Activated CD4-positive, alpha-beta memory T cell treated with anti-CD3 and anti-CD28 coated beads for 36 hours (primary cell): Measurements from ENCODE around the gene FLT4. TPM values are rescaled to one million over a fixed set of nuclear protein-coding genes. Genes with fewer than 3 reads are reported as not detected.

Experiments used
- CTCF ChIA-PET: fragments of 350-600 bp; sonication (Branson Sonifier 250); formaldehyde crosslinking; loops from one replicate; lab custom pipeline; 2021; ENCODE audit warnings: antibody characterized with exemption, inconsistent platforms; lab: Charles Lee
- POLR2A ChIA-PET: fragments of 350-600 bp; sonication (Branson Sonifier 250); formaldehyde crosslinking; loops from one replicate; lab custom pipeline; 2021; ENCODE audit warnings: antibody characterized with exemption; lab: Charles Lee
- DNase-seq: peaks from one replicate; pipeline ENCODE4 v3.0.0-alpha.2; 2020
- H3K27ac Mint-ChIP-seq: one replicate; pipeline ENCODE4 v1.8.0; 2021; ENCODE audit warnings: mixed read lengths
- H3K27me3 Mint-ChIP-seq: one replicate; pipeline ENCODE4 v1.8.0; 2021; ENCODE audit warnings: mixed read lengths
- H3K36me3 Mint-ChIP-seq: one replicate; pipeline ENCODE4 v1.8.0; 2021; ENCODE audit warnings: mixed read lengths
- H3K4me1 Mint-ChIP-seq: one replicate; pipeline ENCODE4 v1.8.0; 2021; ENCODE audit warnings: low read depth, mixed read lengths
- H3K4me3 Mint-ChIP-seq: one replicate; pipeline ENCODE4 v1.8.0; 2021; ENCODE audit warnings: mild to moderate bottlenecking, mixed read lengths
- H3K9me3 Mint-ChIP-seq: one replicate; pipeline ENCODE4 v1.8.0; 2021; ENCODE audit warnings: mixed read lengths
- intact Hi-C: fragments of 100-400 bp; cut with micrococcal nuclease; formaldehyde crosslinking; loops from one replicate; pipeline ENCODE4 v1.15.1; 2023
- total RNA-seq, 2 experiments: library from RNA; stranded (reverse); gene quantifications; one replicate each; pipeline ENCODE4 v1.2.3, GENCODE V29; 2021

FLT4 gene
- total RNA-seq, 2 experiments from 2014 or later, result 1.4 to 2.0 TPM

- no peak for DNase-seq
- no peaks in the 10 kb centered on the region for H3K9me3 Mint-ChIP-seq
- no peaks in the 10 kb centered on the region for H3K4me1 Mint-ChIP-seq
- no peaks in the 10 kb centered on the region for H3K27me3 Mint-ChIP-seq
- H3K36me3 Mint-ChIP-seq, result no peaks in the 10 kb centered on the region
- ChIA-PET CTCF (interaction anchor here (0.7 to 2.5 kb wide), 19 partner anchors 9 to 315 kb away, joined by 3 to 11 read pairs (median 4); no protein-coding TSS in a partner anchor), POLR2A (no interaction called here)
- H3K27ac Mint-ChIP-seq, result no peak overlapping the region
- H3K4me3 Mint-ChIP-seq, result no peak overlapping the region
- intact Hi-C loops, result loop anchor here (1.0 to 10.0 kb wide), 2 partner anchors 81 to 111 kb away; partner anchors contain the start of gene CNOT6
These were observed 43.1 kb downstream of the FLT4 start for GRCh38 chr5:180606215-180606785.

DNA sequence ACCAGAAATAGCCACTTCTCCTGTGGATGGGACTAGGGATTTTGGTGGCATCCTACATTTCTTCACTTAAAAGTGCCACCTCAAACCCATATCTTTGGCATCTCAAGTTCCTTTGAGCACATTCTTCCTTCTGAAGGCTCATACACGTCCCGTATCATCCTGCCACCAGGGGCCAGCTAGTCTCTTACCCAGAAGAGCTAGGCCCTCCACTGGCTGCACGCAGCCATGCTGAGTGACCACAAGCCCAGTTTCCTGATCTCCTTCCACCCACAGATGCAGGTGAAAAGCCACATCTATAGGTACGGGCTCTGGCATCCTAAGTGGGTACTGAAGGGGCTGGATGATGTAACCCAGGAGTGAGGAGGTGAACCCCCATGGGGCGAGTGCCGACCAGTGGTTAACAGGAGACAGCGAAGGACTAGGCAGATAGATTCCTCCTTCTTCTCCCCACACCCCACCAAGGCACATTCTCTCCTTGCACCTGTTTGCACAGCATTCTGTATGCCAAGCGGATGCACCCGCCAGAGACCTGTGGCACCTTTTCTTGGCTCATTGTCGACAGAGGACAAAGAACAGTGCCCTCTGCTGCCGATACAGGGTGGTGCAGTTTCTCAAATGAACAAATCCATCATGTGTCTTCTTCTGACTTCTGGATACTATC lies 43.7 kb downstream of the FLT4 start:
- peak; percentile 79 for DNase-seq
- Mint-ChIP-seq H3K27me3 (no peaks in the 10 kb centered on the region), H3K4me1 (no peaks in the 10 kb centered on the region), H3K4me3 (no peak overlapping the region), H3K36me3 (no peaks in the 10 kb centered on the region), H3K27ac (no peak overlapping the region), H3K9me3 (no peaks in the 10 kb centered on the region)
- CTCF ChIA-PET, result interaction anchor here (0.6 to 2.5 kb wide), 18 partner anchors 13 to 315 kb away, joined by 3 to 11 read pairs (median 4); no protein-coding TSS in a partner anchor
- intact Hi-C loops, result loop anchor here (1.0 to 10.0 kb wide), 2 partner anchors 80 to 111 kb away; partner anchors contain the start of gene CNOT6
- POLR2A ChIA-PET, result no interaction called here

- ChIA-PET CTCF (no interaction called here), POLR2A (no interaction called here)
- Mint-ChIP-seq H3K36me3 (no peaks in the 10 kb centered on the region), H3K4me1 (no peaks in the 10 kb centered on the region), H3K27me3 (peaks cover 2% of the 10 kb centered on the region), H3K4me3 (no peak overlapping the region), H3K9me3 (no peaks in the 10 kb centered on the region), H3K27ac (no peak overlapping the region)
- intact Hi-C loops, result loop anchor here (10.0 kb wide), 1 partner anchor 109 kb away; the partner anchor contains the start of gene CNOT6
- DNase-seq, result no peak
These were observed 45.1 kb downstream of the FLT4 start for GRCh38 chr5:180604271-180604670.

DNA sequence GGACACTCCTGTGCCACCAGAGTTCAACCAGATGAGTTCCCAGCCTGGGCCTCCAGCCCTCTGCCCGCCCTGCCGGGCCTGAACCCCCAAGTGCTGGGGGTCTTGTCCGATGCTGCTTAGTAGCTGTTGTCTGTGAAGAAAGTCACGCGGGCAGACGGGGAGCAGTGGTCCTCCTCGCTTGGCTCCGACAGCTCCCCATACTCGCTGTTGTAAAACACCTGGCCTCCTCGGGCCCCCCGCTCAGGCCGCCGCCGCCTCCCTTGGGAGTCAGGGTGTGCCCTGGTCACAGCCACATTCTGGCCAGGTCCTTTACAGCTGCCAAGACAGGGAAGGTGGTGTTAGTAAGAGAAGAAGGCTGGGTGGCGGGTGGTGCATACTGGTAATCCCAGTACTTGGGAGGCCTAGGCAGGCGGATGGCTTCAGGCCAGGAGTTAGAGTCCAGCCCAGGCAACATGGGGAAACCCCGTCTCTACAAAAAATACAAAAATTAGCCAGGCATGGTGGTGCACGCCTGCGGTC lies 46.3 kb downstream of the FLT4 start:
- intact Hi-C loops, result loop anchor here (10.0 kb wide), 1 partner anchor 108 kb away; the partner anchor contains the start of gene CNOT6
- peaks cover 2% of the 10 kb centered on the region for H3K27me3 Mint-ChIP-seq

DNA sequence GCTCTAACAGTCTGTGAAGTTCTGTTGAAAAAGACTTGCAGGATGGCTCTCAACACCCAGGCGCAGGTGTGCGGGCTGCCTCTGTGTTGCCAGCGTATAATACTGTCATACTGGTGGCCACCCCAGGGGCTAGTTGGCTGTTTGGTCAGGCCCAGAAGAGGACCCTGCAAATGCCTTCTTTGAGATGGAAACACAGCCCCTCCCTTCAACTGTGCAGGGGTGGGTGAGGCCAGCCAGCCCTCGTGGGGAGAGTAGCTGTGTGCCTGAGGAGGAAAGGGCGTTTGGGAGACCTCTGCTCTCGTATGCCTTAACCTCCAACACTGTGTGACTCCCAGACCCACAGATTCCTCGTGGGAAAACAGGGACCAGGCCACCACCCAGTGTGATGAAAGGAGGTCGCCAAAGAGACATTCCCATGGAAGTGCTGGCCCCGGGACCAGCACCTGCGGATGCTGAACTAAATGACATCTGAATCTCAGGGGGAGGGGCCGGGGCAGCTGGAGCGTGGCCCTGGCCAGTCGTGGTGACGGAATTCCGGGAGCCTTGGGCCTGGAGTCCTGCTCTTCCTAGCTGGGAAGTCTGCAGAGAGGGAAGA lies 46.8 kb downstream of the FLT4 start:
- Mint-ChIP-seq H3K36me3 (no peaks in the 10 kb centered on the region), H3K27me3 (peaks cover 2% of the 10 kb centered on the region), H3K27ac (no peak overlapping the region), H3K4me3 (no peak overlapping the region), H3K9me3 (no peaks in the 10 kb centered on the region), H3K4me1 (no peaks in the 10 kb centered on the region)
- intact Hi-C loops, result loop anchor here (10.0 kb wide), 1 partner anchor 108 kb away; the partner anchor contains the start of gene CNOT6
- ChIA-PET POLR2A (no interaction called here), CTCF (interaction anchor here (1.2 kb wide), 1 partner anchor 16 kb away, joined by 3 read pairs; no protein-coding TSS in a partner anchor)
- DNase-seq, result no peak

More for the DNA sequence above, 46.3 kb downstream of the FLT4 start:
- Mint-ChIP-seq H3K4me3 (no peak overlapping the region), H3K36me3 (no peaks in the 10 kb centered on the region), H3K9me3 (no peaks in the 10 kb centered on the region), H3K4me1 (no peaks in the 10 kb centered on the region), H3K27ac (no peak overlapping the region)
- DNase-seq, result no peak
- ChIA-PET CTCF (interaction anchor here (1.2 kb wide), 1 partner anchor 16 kb away, joined by 3 read pairs; no protein-coding TSS in a partner anchor), POLR2A (no interaction called here)

DNA sequence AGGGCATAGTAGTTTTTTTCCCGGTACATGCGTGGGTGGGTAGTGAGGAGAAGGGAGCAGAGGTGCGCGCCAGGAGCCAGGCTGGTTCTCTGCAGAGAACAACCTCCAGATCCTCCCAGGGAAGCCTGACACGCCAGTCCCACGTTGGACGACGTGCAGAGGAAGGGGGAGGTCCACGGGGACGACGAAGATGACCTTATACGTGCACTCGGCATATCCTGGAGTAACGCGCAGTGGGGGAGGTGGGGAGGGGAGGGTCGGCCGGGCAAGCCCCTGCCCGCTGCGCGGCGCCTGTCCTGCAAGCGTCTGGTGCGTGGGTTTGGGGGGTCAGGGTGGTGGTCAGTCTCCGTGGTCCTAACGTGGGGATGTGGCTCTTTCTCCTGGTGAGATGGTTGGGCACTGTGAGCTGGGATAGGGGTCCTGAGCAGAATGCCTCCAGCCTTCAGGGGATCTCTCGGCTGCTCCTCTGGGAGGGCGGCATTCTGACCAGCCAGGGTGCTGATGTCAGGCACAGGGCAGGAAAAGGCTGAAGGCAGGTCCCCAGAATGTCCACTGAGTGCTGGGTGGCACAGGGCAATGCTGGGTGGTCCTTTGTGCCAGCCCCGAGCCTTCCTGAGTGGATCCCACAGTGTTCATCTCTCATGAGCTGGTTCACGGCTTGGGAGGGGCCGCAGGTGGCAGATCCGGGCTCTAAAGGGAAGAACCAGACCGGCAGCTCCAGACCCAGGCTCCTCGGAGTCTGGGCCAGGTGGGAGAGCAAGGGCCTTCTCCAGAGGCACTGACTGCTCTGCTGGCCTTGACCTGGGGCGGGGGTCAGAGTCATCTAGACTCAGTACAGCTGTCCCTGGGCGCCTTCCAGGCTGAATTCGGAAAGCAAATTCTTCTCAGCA lies 47.6 kb downstream of the FLT4 start:
- H3K36me3 Mint-ChIP-seq, result no peaks in the 10 kb centered on the region
- no peak overlapping the region for H3K4me3 Mint-ChIP-seq
- H3K27ac Mint-ChIP-seq, result no peak overlapping the region
- ChIA-PET POLR2A (no interaction called here), CTCF (interaction anchor here (1.2 kb wide), 1 partner anchor 17 kb away, joined by 3 read pairs; no protein-coding TSS in a partner anchor)
- peaks cover 2% of the 10 kb centered on the region for H3K27me3 Mint-ChIP-seq
- peak; percentile 4 for DNase-seq
- no peaks in the 10 kb centered on the region for H3K4me1 Mint-ChIP-seq
- H3K9me3 Mint-ChIP-seq, result no peaks in the 10 kb centered on the region
- intact Hi-C loops, result loop anchor here (10.0 kb wide), 1 partner anchor 107 kb away; the partner anchor contains the start of gene CNOT6

DNA sequence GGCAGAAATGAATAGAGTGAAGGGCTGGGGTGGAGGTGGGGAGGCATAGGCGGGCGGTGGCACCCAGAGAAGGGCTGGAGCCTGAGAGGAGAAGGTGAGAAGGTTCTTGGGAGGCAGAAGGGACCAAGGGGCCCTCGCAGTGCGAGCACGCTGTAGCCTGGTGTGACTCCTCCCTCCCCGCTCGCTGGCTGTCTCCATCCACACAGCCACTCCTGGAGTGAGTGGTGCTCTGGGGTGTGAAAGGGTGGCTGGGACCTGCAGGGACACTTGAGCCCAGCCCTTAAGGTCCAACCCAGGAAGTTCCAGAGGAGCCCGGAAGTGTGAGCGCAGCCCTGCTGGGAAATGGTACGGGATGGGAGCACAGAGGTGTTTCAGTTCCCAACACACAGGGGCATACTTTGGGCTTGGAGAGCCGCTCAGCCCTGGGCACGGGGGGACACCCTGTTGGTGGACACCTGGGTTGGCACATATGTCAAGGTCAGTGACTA lies 48.8 kb downstream of the FLT4 start:
- POLR2A ChIA-PET, result no interaction called here
- Mint-ChIP-seq H3K9me3 (no peaks in the 10 kb centered on the region), H3K4me3 (no peak overlapping the region), H3K36me3 (no peaks in the 10 kb centered on the region), H3K4me1 (no peaks in the 10 kb centered on the region), H3K27me3 (peaks cover 2% of the 10 kb centered on the region), H3K27ac (no peak overlapping the region)
- DNase-seq, result no peak
- intact Hi-C loops, result loop anchor here (10.0 kb wide), 1 partner anchor 106 kb away; the partner anchor contains the start of gene CNOT6
- CTCF ChIA-PET, result no interaction called here

DNA sequence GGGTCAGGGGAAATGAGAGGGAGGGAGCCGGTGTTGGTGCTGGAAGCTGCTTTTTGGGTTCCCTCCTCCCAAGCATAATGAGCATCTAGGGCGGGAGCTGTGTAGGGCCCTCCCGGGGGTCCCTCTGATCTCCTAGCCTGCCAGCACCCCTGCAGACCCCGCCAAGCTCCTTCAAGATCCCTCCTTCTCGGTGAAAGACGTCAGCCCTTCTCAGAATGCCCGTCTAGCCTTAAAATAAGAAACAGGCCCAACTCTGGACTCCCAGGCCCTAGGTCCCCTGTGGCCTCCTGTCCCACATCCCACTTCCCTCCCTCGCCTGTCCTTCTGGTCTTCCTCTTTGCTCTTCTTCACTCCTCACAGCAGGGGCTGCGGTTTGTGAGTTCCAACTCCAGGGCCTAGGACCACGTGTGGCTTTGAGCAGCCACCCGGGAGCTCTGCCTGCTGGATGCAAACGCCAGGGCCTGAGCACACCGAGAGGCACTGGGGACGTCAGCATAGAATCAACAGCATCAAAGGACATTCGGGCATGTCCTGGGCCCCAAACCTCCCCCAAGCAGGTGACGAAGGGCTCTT lies 49.3 kb downstream of the FLT4 start:
- H3K36me3 Mint-ChIP-seq, result no peaks in the 10 kb centered on the region
- peaks cover 2% of the 10 kb centered on the region for H3K27me3 Mint-ChIP-seq
- intact Hi-C loops, result loop anchor here (10.0 kb wide), 1 partner anchor 105 kb away; the partner anchor contains the start of gene CNOT6
- H3K9me3 Mint-ChIP-seq, result no peaks in the 10 kb centered on the region
- DNase-seq, result no peak
- no peaks in the 10 kb centered on the region for H3K4me1 Mint-ChIP-seq
- no peak overlapping the region for H3K27ac Mint-ChIP-seq
- CTCF ChIA-PET, result no interaction called here
- POLR2A ChIA-PET, result no interaction called here
- no peak overlapping the region for H3K4me3 Mint-ChIP-seq

GRCh38 chr5:180599590-180599914 lies 49.8 kb downstream of the FLT4 start:
- ChIA-PET POLR2A (no interaction called here), CTCF (no interaction called here)
- H3K4me1 Mint-ChIP-seq, result no peaks in the 10 kb centered on the region
- H3K4me3 Mint-ChIP-seq, result no peak overlapping the region
- intact Hi-C loops, result no loop called here
- DNase-seq, result no peak
- H3K36me3 Mint-ChIP-seq, result no peaks in the 10 kb centered on the region
- no peaks in the 10 kb centered on the region for H3K9me3 Mint-ChIP-seq
- H3K27me3 Mint-ChIP-seq, result peaks cover 2% of the 10 kb centered on the region
- H3K27ac Mint-ChIP-seq, result no peak overlapping the region

- no peaks in the 10 kb centered on the region for H3K4me1 Mint-ChIP-seq
- no peak for DNase-seq
- no peak overlapping the region for H3K4me3 Mint-ChIP-seq
- POLR2A ChIA-PET, result no interaction called here
- no peak overlapping the region for H3K27ac Mint-ChIP-seq
- CTCF ChIA-PET, result no interaction called here
- H3K9me3 Mint-ChIP-seq, result no peaks in the 10 kb centered on the region
- peaks cover 2% of the 10 kb centered on the region for H3K27me3 Mint-ChIP-seq
- intact Hi-C loops, result no loop called here
- no peaks in the 10 kb centered on the region for H3K36me3 Mint-ChIP-seq
These were observed 50.4 kb downstream of the FLT4 start for GRCh38 chr5:180598797-180599589.
